ENCODE data around the gene ARL2. TPM values are rescaled to one million over a fixed set of nuclear protein-coding genes. Genes with fewer than 3 reads are reported as not detected.

ARL2 gene
- total RNA-seq, 1 experiment from 2014 or later, result 107 TPM

GRCh38 chr11:65059959-65060824 is 46.2 kb downstream of the ARL2 start:
- ATAC-seq, result no peak
- intact Hi-C loops (cut with micrococcal nuclease), result no loop called here
- CTCF ChIA-PET, result no interaction called here

GRCh38 chr11:65060913-65061408 is 47.0 kb downstream of the ARL2 start:
- CTCF ChIA-PET, result no interaction called here
- intact Hi-C loops (cut with micrococcal nuclease), result no loop called here

More at GRCh38 chr11:65059959-65060824, 46.2 kb downstream of the ARL2 start:
- Histone ChIP-seq H3K4me3 (ENCODE audit: low read length) (no peak overlapping the region), H3K9me2 (replicated peaks; ENCODE audit: low read length) (no peaks in the 10 kb centered on the region), H3K79me2 (ENCODE audit: low read length) (no peaks in the 10 kb centered on the region), H3K9ac (ENCODE audit: low read length) (no peak overlapping the region), H2AFZ (ENCODE audit: low read length) (no peak overlapping the region), H3K36me3 (ENCODE audit: low read depth, low read length) (no peaks in the 10 kb centered on the region), H3K4me1 (ENCODE audit: insufficient read depth, low read length) (no peaks in the 10 kb centered on the region), H3K27ac (ENCODE audit: low read length) (no peak overlapping the region), H4K20me1 (ENCODE audit: low read length) (no peaks in the 10 kb centered on the region), H3F3A (ENCODE audit: low read length, unreplicated experiment) (no peaks in the 10 kb centered on the region), H3K9me3 (ENCODE audit: low read length) (no peaks in the 10 kb centered on the region), H3K27me3 (ENCODE audit: low read length) (no peaks in the 10 kb centered on the region), H3K4me2 (ENCODE audit: low read length) (no peak overlapping the region)
- TF ChIP-seq EZH2phosphoT487 (IDR thresholded peaks at IDR 0.05; ENCODE audit: borderline replicate concordance, low read length) (no peak), CTCF (conservative IDR thresholded peaks at IDR 0.05; ENCODE audit: low read depth, low read length) (no peak), EZH2 (IDR thresholded peaks at IDR 0.05; ENCODE audit: low read length, unreplicated experiment) (no peak)
- no TSS peak for BruUV-seq (replicated peaks)
- POLR2A ChIA-PET (ENCODE audit: unreplicated experiment), result no interaction called here
- DNase-seq, result no peak

More at GRCh38 chr11:65060913-65061408, 47.0 kb downstream of the ARL2 start:
- Histone ChIP-seq H4K20me1 (ENCODE audit: low read length) (no peaks in the 10 kb centered on the region), H3K9me3 (ENCODE audit: low read length) (no peaks in the 10 kb centered on the region), H3F3A (ENCODE audit: low read length, unreplicated experiment) (no peaks in the 10 kb centered on the region), H3K4me2 (ENCODE audit: low read length) (no peak overlapping the region), H3K9me2 (replicated peaks; ENCODE audit: low read length) (no peaks in the 10 kb centered on the region), H3K4me1 (ENCODE audit: insufficient read depth, low read length) (no peaks in the 10 kb centered on the region), H3K27ac (ENCODE audit: low read length) (no peak overlapping the region), H3K36me3 (ENCODE audit: low read depth, low read length) (no peaks in the 10 kb centered on the region), H2AFZ (ENCODE audit: low read length) (no peak overlapping the region), H3K9ac (ENCODE audit: low read length) (no peak overlapping the region), H3K4me3 (ENCODE audit: low read length) (no peak overlapping the region), H3K79me2 (ENCODE audit: low read length) (no peaks in the 10 kb centered on the region), H3K27me3 (ENCODE audit: low read length) (no peaks in the 10 kb centered on the region)
- no TSS peak for BruUV-seq (replicated peaks)
- DNase-seq, result no peak
- ATAC-seq, result no peak
- POLR2A ChIA-PET (ENCODE audit: unreplicated experiment), result no interaction called here
- TF ChIP-seq CTCF (conservative IDR thresholded peaks at IDR 0.05; ENCODE audit: low read depth, low read length) (no peak; the same call in 1 of the 2 replicates), EZH2 (IDR thresholded peaks at IDR 0.05; ENCODE audit: low read length, unreplicated experiment) (no peak), EZH2phosphoT487 (IDR thresholded peaks at IDR 0.05; ENCODE audit: borderline replicate concordance, low read length) (no peak)

All from PC-3 (cell line).